HCT116 (cell line): Measurements from ENCODE around the gene MCL1.

Source experiments
- CEBPB ChIP-seq: IDR thresholded peaks from 2 replicates; pipeline ENCODE4 v1.6.1; 2012; ENCODE audit warnings: low read depth
- CTCF ChIP-seq, 3 experiments: fragments of 200-600 bp in 1 of 3; sonication (generic) in 1 of 3; IDR thresholded peaks in 2 of 3; conservative IDR thresholded peaks in 1 of 3; 2 replicates each; pipeline ENCODE4 v1.5.1; 2012 to 2017; ENCODE audit warnings: low read depth in 2 of 3, low read length in 2 of 3, antibody characterized with exemption in 1 of 3, borderline replicate concordance in 1 of 3, control low read depth in 1 of 3, mild to moderate bottlenecking in 1 of 3, mixed read lengths in 1 of 3, mixed run types in 1 of 3, moderate library complexity in 1 of 3; ENCODE audit not compliant: insufficient read depth in 1 of 3

GRCh38 chr1:150543500-150544143 is 35.8 kb downstream of the MCL1 start:
- TF ChIP-seq CTCF (IDR thresholded peaks at IDR 0.05 in 2 of 3, conservative IDR thresholded peaks at IDR 0.05 in 1 of 3; ENCODE audit: borderline replicate concordance in 1 of 3, insufficient read depth in 1 of 3, low read depth in 2 of 3, low read length in 2 of 3) (no peak), CEBPB (no peak)
